ENCODE measurements around the gene FAM222B. TPM values are rescaled to one million over a fixed set of nuclear protein-coding genes. Genes with fewer than 3 reads are reported as not detected.

FAM222B gene
- total RNA-seq, 1 donor from 2014 or later: 2.4 TPM

- FAIRE-seq (no peak), DNase-seq (ENCODE audit: low spot score in 2 of 2) (peak in 1 of 2 donors; percentile 50)
Observed at GRCh38 chr17:28717578-28718332, 124.8 kb downstream of the FAM222B start, which contains the start of gene RAB34. TSS of gene RAB34 (minus strand) at chr17:28717868. CDS start at chr17:28717266, 602 bp downstream.

DNA sequence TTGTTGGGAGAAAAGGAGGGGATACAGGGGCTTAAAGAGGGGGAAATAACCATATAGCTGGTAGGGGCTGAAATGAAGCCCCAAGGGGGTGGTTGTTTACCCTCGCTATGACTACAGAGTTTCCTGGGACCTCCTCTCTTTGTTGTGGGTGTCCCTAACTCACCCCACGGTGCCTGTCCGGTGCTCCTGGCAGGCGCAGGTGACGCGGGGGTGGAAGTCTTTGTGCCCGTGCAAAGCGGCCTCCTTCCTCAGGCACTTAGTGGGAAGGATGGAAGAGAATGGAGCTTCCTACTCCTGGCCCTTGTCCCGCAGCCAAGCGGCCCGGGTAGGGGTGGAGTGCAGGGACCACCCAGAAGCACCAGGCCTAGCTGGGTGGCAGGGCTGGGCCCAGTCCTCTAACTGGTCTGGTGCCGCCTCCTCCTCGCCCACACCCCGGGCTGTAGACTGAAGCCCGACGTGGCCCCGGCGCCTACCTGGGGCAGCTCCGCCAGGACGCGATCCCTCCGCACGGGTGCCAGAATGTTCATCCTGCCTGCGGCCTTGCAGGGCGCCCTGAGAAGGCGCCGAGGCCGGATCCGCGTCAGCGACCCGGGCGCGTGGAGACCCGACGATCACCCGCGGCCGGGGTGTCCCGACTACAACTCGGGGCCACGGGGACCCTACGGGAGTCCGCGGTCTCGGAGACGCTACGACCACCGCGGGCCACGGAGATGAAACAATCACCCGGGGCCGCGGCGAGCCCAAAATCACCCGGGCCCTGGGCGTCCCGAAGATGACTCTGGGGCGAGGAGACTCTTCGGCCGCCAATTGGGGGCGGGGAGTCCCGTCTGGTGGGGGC is 125.6 kb downstream of the FAM222B start:
- DNase-seq (ENCODE audit: low spot score in 2 of 2): no peak
- FAIRE-seq: no peak

DNA sequence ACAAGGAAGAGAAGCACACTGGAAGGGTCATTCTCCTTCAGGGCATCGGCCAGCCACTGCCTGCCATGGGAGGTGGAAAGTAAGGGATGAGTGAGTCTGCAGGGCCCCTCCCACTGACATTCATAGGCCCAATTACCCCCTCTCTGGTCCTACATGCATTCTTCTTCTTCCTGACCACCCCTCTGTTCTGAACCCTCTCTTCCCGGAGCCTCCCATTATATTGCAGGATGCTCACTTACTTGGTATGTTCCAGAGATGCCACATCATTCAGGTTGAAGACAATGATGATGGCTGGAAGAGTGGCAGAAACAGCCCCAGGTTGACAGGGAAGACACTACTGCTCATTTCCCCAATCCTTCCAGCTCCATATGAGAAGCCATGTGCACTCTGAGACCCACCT is 127.4 kb downstream of the FAM222B start:
- no peak for FAIRE-seq
- DNase-seq (ENCODE audit: low spot score in 2 of 2): no peak

DNA sequence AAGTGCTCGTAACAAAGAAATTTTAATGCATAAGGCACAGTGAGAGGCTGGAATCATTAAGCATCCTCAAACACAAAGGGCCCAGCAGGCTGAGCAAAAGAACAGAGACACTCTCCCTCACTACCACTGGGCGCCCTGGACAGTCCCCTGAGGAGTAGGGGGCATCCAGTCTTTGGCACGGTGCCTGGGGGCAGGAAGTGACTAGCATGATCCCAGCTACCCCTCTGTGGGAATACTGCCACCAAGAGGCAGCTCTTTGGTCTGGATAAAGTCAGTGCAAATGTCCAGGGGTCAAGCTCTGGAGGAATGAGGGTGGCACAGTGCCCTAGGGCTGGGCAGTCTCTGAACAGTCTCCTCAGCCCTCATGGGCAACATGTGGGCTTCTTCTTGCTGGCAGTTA is 128.3 kb downstream of the FAM222B start:
- DNase-seq (ENCODE audit: low spot score in 2 of 2): no peak
- no peak for FAIRE-seq

- DNase-seq (ENCODE audit: low spot score in 2 of 2) (no peak), FAIRE-seq (no peak)
Observed at GRCh38 chr17:28712705-28713415, 129.7 kb downstream of the FAM222B start.

- FAIRE-seq (no peak), DNase-seq (ENCODE audit: low spot score in 2 of 2) (no peak)
Observed at GRCh38 chr17:28712032-28712704, 130.4 kb downstream of the FAM222B start.

DNA sequence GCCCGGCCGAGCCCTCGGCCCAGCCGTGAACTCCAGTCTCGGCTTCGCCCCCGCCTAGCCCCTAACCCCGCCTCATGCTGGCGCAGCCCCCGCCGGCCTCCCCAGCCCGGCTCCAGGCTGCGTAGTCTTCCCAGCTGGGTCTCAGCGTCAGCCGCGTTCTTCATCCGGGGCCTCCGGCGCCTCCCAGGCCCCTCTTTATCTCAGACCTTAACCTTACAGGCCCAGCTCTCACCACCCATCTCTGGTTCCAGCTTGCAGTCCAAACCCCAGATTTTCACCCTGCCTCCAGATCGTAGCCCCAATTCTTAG is 130.9 kb downstream of the FAM222B start, which contains the start of gene PROCA1:
Gene PROCA1, minus strand, starts transcription at position 166 of the 309 bp plus-strand sequence. CDS start 228 bp downstream, outside the sequence.
- no peak for FAIRE-seq

DNA sequence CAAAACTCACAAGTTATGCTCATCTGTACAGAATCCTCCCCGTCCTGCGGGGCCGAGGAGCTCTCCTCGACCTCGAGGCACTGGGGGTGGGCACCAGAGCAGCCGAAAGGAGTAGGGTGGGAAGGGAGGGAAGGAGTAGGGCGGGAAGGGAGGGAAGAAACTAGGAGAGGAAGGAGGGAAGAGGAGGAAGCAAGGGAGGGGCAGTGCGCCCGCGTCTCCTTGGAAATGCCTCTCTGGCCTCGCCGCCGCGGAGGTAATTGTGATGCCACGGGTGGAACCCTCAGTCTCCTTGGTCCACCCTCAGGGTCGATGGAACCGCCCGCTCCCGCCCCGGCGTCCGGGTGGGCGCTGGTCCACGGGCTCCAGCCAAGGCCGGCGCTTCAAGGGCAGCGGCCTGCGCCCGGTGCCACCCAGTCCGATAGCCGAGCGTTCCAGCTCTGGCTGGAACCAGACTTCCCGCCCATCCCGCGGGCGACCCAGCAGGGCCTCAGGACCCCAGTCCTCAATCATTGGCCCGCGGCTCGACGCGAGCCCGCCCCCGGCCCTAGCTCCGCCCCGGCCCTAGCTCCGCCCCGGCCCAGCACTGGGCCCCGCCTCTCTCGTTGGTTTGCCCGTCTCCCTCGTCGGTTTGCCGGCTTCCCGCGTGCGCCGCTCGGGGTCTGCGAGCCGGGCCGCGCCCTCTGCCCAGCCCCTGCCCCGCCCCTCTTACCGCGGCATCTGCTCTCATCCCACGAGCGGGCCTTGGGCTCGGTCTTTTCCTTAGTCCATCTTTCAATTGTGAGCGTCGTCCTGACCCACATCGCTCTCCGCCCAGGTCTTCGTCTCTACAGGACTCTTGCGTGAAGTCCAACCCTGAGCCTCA is 131.5 kb downstream of the FAM222B start:
- DNase-seq (ENCODE audit: low spot score in 2 of 2) (peak; percentile 91 to 97), FAIRE-seq (no peak)

More for the DNA sequence above, 130.9 kb downstream of the FAM222B start, which contains the start of gene PROCA1:
- DNase-seq (ENCODE audit: low spot score in 2 of 2): no peak

- DNase-seq (ENCODE audit: low spot score in 2 of 2) (no peak), FAIRE-seq (no peak)
Observed at GRCh38 chr17:28707339-28707720, 135.3 kb downstream of the FAM222B start.

- DNase-seq (ENCODE audit: low spot score in 2 of 2) (no peak), FAIRE-seq (no peak)
Observed at GRCh38 chr17:28706471-28707338, 135.9 kb downstream of the FAM222B start.

Small RNA genes lying within 50 kb of the gene (small RNA-seq; reads per million reads assigned to genes)
- gene RF00019 (not detected), gene SNORD42A (not detected), gene SNORD42B (not detected), gene SNORD4A (not detected), gene SNORD4B (not detected)

Other genes starting within 250 kb of the FAM222B start
- gene SPAG5, start 243.8 kb downstream of the FAM222B start, total RNA-seq: 3.7 TPM
- gene RSKR, start 228.6 kb downstream of the FAM222B start, total RNA-seq: 11.8 TPM
- 81.9 TPM for gene BLTP2, start 197.6 kb downstream of the FAM222B start, total RNA-seq
- 44.0 TPM for gene SDF2, start 180.9 kb downstream of the FAM222B start, total RNA-seq
- gene SUPT6H, start 180.6 kb downstream of the FAM222B start, total RNA-seq: 28.9 TPM
- gene PROCA1, start 130.9 kb downstream of the FAM222B start, total RNA-seq: 2.9 TPM
- 12.2 TPM for gene RAB34, start 124.9 kb downstream of the FAM222B start, total RNA-seq
- 436 TPM for gene RPL23A, start 122.8 kb downstream of the FAM222B start, total RNA-seq
- gene TLCD1, start 116.6 kb downstream of the FAM222B start, total RNA-seq: under 0.01 TPM
- 0.82 TPM for gene NEK8, start 114.0 kb downstream of the FAM222B start, total RNA-seq
- gene TRAF4, start 98.8 kb downstream of the FAM222B start, total RNA-seq: 60.3 TPM
- 19.6 TPM for gene ERAL1, start 12.2 kb upstream of the FAM222B start, total RNA-seq
- gene FLOT2, start 54.9 kb upstream of the FAM222B start, total RNA-seq: 14.7 TPM
- gene DHRS13, start 60.3 kb upstream of the FAM222B start, total RNA-seq: 28.9 TPM
- gene PHF12, start 108.7 kb upstream of the FAM222B start, total RNA-seq: 30.6 TPM
- gene SEZ6, start 163.2 kb upstream of the FAM222B start, total RNA-seq: 45.2 TPM
- 4.9 TPM for gene PIPOX, start 200.4 kb upstream of the FAM222B start, total RNA-seq